HG02970 (cell line): ENCODE measurements around the gene ATP5PF.
"Not testable (repeated sequence)": the region's sequence is repeated elsewhere in the genome, so short reads cannot be mapped to it uniquely, and the experiment has no call there.

ENCODE experiments used
- ATAC-seq: cut with Tn5 transposase; IDR thresholded peaks from one replicate; pipeline ENCODE4 v1.9.1; 2021; ENCODE audit warnings: mild to moderate bottlenecking, moderate library complexity, moderate number of reproducible peaks; ENCODE audit not compliant: unreplicated experiment, low FRiP score

ATP5PF gene

GRCh38 chr21:25732091-25732760 lies 2.5 kb downstream of the ATP5PF start:
- no peak for ATAC-seq

GRCh38 chr21:25722631-25723030 lies 12.1 kb downstream of the ATP5PF start:
- ATAC-seq, result no peak

- ATAC-seq, result no peak
Measured at GRCh38 chr21:25721987-25722386, 12.7 kb downstream of the ATP5PF start.

- ATAC-seq, result no peak
Measured at GRCh38 chr21:25717491-25718147, 17.1 kb downstream of the ATP5PF start.

GRCh38 chr21:25714066-25714465 lies 20.6 kb downstream of the ATP5PF start:
- not testable (repeated sequence) for ATAC-seq

- ATAC-seq, result no peak
Measured at GRCh38 chr21:25710550-25710949, 24.2 kb downstream of the ATP5PF start.

GRCh38 chr21:25709684-25710265 lies 24.9 kb downstream of the ATP5PF start:
- no peak for ATAC-seq

GRCh38 chr21:25708467-25709065 lies 26.1 kb downstream of the ATP5PF start:
- no peak for ATAC-seq

- no peak for ATAC-seq
Measured at GRCh38 chr21:25701529-25701928, 33.2 kb downstream of the ATP5PF start.

- ATAC-seq, result no peak
Measured at GRCh38 chr21:25700741-25701140, 34.0 kb downstream of the ATP5PF start.

GRCh38 chr21:25695461-25695860 lies 39.2 kb downstream of the ATP5PF start:
- ATAC-seq, result not testable (repeated sequence)

GRCh38 chr21:25691976-25692375 lies 42.7 kb downstream of the ATP5PF start:
- no peak for ATAC-seq

GRCh38 chr21:25689226-25689625 lies 45.5 kb downstream of the ATP5PF start:
- no peak for ATAC-seq

- no peak for ATAC-seq
Measured at GRCh38 chr21:25688275-25689155, 46.2 kb downstream of the ATP5PF start.

- ATAC-seq, result no peak
Measured at GRCh38 chr21:25687787-25688186, 46.9 kb downstream of the ATP5PF start.

- no peak for ATAC-seq
Measured at GRCh38 chr21:25682382-25682781, 52.3 kb downstream of the ATP5PF start.

GRCh38 chr21:25676451-25676850 lies 58.3 kb downstream of the ATP5PF start:
- no peak for ATAC-seq
